Stimulated activated naive CD8-positive, alpha-beta T cell treated with anti-CD3 and anti-CD28 coated beads, Interleukin-15, Interleukin-2, amounts not matched to agents 100 ng/mL and 50 ng/mL, for 24 hours (primary cell): ENCODE data around the gene ACSF2.

Experiments
- H3K27ac Mint-ChIP-seq: one replicate; pipeline ENCODE4 v1.8.0; 2021; ENCODE audit warnings: mild to moderate bottlenecking, mixed read lengths
- H3K27me3 Mint-ChIP-seq: one replicate; pipeline ENCODE4 v1.8.0; 2021; ENCODE audit warnings: mixed read lengths
- H3K36me3 Mint-ChIP-seq: one replicate; pipeline ENCODE4 v1.8.0; 2021; ENCODE audit warnings: low read depth, mixed read lengths
- H3K4me1 Mint-ChIP-seq: one replicate; pipeline ENCODE4 v1.8.0; 2021; ENCODE audit warnings: low read depth, mixed read lengths
- H3K4me3 Mint-ChIP-seq: one replicate; pipeline ENCODE4 v1.8.0; 2021; ENCODE audit warnings: mild to moderate bottlenecking, mixed read lengths
- H3K9me3 Mint-ChIP-seq: one replicate; pipeline ENCODE4 v1.8.0; 2021; ENCODE audit warnings: mixed read lengths

ACSF2 gene

GRCh38 chr17:50459756-50460155 is 33.7 kb downstream of the ACSF2 start:
- no peaks in the 10 kb centered on the region for H3K27me3 Mint-ChIP-seq

DNA sequence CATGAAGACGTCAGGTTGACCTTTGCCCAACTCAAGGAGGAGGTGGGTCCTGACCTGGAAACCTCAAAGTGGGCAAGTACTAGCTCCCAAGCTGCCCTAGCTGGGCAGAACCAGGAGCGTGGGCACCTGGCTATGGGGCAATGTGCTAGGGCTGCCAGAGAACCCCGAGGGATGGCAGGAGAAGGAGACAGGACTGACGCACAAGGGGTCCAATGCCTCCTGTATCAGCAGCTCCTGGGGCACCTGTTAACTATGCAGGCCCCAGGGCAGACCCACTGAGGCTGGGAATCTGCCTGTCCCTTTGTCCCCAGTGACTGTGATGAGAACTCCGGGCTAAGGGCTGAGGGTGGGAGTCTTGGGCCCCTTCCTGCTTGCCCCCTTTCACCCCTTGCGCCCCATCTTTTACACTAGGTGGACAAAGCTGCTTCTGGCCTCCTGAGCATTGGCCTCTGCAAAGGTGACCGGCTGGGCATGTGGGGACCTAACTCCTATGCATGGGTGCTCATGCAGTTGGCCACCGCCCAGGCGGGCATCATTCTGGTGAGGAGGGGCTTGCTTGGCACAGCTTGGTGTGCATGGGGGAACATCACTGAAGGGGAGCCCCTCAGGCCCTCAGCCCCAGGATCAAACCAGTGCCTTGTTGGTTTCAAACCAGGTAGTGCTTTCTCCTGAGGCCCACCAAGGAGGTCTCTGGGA is 35.0 kb downstream of the ACSF2 start:
- H3K36me3 Mint-ChIP-seq = no peaks in the 10 kb centered on the region

More at GRCh38 chr17:50459756-50460155, 33.7 kb downstream of the ACSF2 start:
- Mint-ChIP-seq H3K4me3 (no peak overlapping the region), H3K27ac (no peak overlapping the region), H3K9me3 (no peaks in the 10 kb centered on the region), H3K36me3 (no peaks in the 10 kb centered on the region), H3K4me1 (no peaks in the 10 kb centered on the region)

GRCh38 chr17:50461550-50462132 is 35.6 kb downstream of the ACSF2 start:
- no peaks in the 10 kb centered on the region for H3K36me3 Mint-ChIP-seq
- H3K27me3 Mint-ChIP-seq = no peaks in the 10 kb centered on the region

More for the DNA sequence above, 35.0 kb downstream of the ACSF2 start:
- H3K4me3 Mint-ChIP-seq = no peak overlapping the region
- H3K4me1 Mint-ChIP-seq = no peaks in the 10 kb centered on the region
- no peak overlapping the region for H3K27ac Mint-ChIP-seq
- H3K9me3 Mint-ChIP-seq = no peaks in the 10 kb centered on the region
- H3K27me3 Mint-ChIP-seq = no peaks in the 10 kb centered on the region

DNA sequence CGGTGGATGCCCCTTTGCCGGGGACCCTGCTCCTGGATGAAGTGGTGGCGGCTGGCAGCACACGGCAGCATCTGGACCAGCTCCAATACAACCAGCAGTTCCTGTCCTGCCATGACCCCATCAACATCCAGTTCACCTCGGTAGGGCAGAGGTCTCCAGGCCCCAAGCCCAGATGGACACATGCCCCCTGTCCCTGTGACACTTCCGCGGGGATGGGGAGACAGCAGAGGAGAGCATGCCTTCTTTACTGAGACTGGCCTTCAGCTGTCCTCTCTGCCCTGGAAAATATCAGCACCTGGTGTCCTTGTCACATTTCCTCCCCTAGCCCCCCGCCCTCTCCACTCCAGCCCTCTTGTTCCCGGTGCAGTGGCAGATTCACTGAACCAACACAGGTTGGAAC is 36.4 kb downstream of the ACSF2 start:
- H3K27me3 Mint-ChIP-seq = peaks cover under 1% of the 10 kb centered on the region
- no peaks in the 10 kb centered on the region for H3K4me1 Mint-ChIP-seq
- H3K4me3 Mint-ChIP-seq = no peak overlapping the region
- no peaks in the 10 kb centered on the region for H3K9me3 Mint-ChIP-seq
- H3K36me3 Mint-ChIP-seq = no peaks in the 10 kb centered on the region
- no peak overlapping the region for H3K27ac Mint-ChIP-seq

More at GRCh38 chr17:50461550-50462132, 35.6 kb downstream of the ACSF2 start:
- Mint-ChIP-seq H3K4me1 (no peaks in the 10 kb centered on the region), H3K27ac (no peak overlapping the region), H3K9me3 (no peaks in the 10 kb centered on the region), H3K4me3 (no peak overlapping the region)

- peaks cover 12% of the 10 kb centered on the region for H3K27me3 Mint-ChIP-seq
- peaks cover 5% of the 10 kb centered on the region for H3K4me1 Mint-ChIP-seq
- no peak overlapping the region for H3K27ac Mint-ChIP-seq
- H3K9me3 Mint-ChIP-seq = no peaks in the 10 kb centered on the region
- no peaks in the 10 kb centered on the region for H3K36me3 Mint-ChIP-seq
- no peak overlapping the region for H3K4me3 Mint-ChIP-seq
Observed at GRCh38 chr17:50464121-50464520, 38.1 kb downstream of the ACSF2 start.

GRCh38 chr17:50464736-50465135 is 38.7 kb downstream of the ACSF2 start:
- Mint-ChIP-seq H3K4me1 (peaks cover 5% of the 10 kb centered on the region), H3K4me3 (no peak overlapping the region), H3K9me3 (no peaks in the 10 kb centered on the region), H3K36me3 (no peaks in the 10 kb centered on the region), H3K27me3 (peaks cover 12% of the 10 kb centered on the region), H3K27ac (no peak overlapping the region)

GRCh38 chr17:50465171-50465570 is 39.2 kb downstream of the ACSF2 start:
- H3K9me3 Mint-ChIP-seq = no peaks in the 10 kb centered on the region
- H3K4me3 Mint-ChIP-seq = no peak overlapping the region
- peaks cover 12% of the 10 kb centered on the region for H3K27me3 Mint-ChIP-seq
- H3K36me3 Mint-ChIP-seq = no peaks in the 10 kb centered on the region
- no peak overlapping the region for H3K27ac Mint-ChIP-seq
- peaks cover 5% of the 10 kb centered on the region for H3K4me1 Mint-ChIP-seq

DNA sequence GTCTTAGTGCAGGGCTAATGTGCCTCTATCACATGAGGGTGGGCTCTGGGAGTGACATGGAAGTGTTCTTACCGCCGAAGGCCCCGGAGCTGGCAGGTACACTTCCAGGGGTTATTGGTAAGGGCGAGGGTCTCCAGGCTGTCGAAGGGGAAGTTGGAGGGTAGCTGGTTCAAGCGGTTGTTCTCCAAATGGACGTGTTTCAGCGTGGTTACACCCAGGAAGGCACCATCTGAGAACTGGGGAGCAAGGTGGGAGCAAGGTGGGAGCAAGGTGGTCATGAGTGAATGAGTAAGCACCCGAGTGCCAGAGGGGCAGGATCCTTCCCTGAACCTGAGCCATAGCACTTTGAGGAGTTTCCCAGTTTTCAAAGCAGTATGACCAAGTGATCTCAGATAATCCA is 39.6 kb downstream of the ACSF2 start:
- H3K4me1 Mint-ChIP-seq = peaks cover 5% of the 10 kb centered on the region
- peaks cover 12% of the 10 kb centered on the region for H3K27me3 Mint-ChIP-seq

DNA sequence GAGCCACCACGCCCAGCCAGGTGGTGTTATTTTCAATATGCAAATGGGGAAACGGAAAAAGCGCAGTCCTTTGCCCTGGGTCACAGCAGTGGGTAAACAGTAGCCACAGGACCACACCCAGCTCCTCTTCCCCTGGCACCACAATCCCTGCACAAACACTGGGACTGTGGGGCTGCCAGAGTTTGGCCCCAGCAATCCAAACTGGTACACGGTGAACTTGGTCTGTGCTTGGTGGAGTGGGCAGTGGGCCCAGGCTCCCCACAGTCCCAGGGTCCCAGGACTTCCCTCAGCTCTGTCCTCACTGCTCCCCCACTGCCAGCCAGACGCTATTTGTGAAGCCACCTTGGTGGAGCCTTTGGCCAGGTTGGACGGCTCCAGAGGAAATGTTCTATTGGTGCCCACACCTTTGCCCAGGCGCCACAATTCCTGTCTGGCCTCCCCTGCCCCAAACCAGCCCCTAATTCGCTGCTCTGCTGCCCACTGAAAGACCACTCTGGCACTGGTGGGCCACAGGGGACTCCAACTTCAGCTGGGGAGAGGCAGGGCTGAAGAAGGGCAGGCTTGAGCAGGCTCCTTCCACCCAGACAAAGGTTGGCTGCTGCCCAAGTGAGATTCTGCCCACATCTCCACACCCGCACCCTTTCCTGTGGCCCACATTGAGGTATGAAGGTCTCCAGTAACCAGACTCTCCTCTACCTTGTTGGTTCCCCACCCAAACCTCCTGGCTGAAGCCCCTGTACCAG is 40.5 kb downstream of the ACSF2 start:
- H3K36me3 Mint-ChIP-seq = no peaks in the 10 kb centered on the region
- H3K4me3 Mint-ChIP-seq = no peak overlapping the region
- H3K27ac Mint-ChIP-seq = no peak overlapping the region
- H3K9me3 Mint-ChIP-seq = no peaks in the 10 kb centered on the region
- peaks cover 5% of the 10 kb centered on the region for H3K4me1 Mint-ChIP-seq
- peaks cover 12% of the 10 kb centered on the region for H3K27me3 Mint-ChIP-seq

More for the DNA sequence above, 39.6 kb downstream of the ACSF2 start:
- H3K27ac Mint-ChIP-seq = no peak overlapping the region
- H3K4me3 Mint-ChIP-seq = no peak overlapping the region
- no peaks in the 10 kb centered on the region for H3K9me3 Mint-ChIP-seq
- no peaks in the 10 kb centered on the region for H3K36me3 Mint-ChIP-seq

DNA sequence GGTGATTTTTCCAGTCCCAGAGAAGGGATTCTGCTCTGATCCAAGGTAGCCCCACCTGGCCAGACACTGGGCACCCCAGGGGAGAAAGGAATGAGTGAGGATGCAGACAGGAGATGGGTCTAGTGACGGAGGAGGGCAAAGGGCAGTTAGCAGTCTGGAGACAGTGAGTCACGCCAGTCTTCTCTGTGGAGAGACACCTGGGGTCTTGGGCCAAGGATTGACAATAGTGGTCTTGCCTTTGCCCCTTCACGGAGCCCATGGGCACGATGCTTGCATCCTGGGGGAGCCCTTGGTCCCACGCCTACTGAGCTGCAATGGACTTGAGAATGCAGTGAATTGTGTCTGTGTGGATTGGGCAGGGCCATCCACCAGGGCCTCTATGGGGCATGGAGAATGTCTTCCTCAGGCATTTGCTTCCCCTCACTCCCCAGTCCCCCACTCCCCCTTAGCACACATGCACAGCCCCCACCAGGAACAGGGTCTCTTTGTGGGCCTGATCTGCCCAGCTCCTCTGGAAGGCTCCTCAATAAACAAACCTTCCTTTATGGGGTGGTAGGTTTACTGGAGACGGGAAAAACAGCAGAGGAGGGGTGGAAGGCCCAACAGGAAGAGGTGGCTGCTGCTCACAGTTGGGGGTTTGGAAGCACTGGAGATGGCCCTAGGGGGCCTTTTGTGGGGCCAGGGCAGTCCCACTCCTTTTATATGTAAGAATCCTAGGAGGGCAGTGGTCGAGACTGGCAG is 41.3 kb downstream of the ACSF2 start:
- H3K36me3 Mint-ChIP-seq = no peaks in the 10 kb centered on the region
- H3K27ac Mint-ChIP-seq = no peak overlapping the region
- H3K27me3 Mint-ChIP-seq = peaks cover 12% of the 10 kb centered on the region
- peaks cover 5% of the 10 kb centered on the region for H3K4me1 Mint-ChIP-seq
- no peaks in the 10 kb centered on the region for H3K9me3 Mint-ChIP-seq
- no peak overlapping the region for H3K4me3 Mint-ChIP-seq

GRCh38 chr17:50467855-50468303 is 41.9 kb downstream of the ACSF2 start:
- H3K27me3 Mint-ChIP-seq = peaks cover 12% of the 10 kb centered on the region
- no peaks in the 10 kb centered on the region for H3K9me3 Mint-ChIP-seq
- H3K36me3 Mint-ChIP-seq = no peaks in the 10 kb centered on the region
- peaks cover 5% of the 10 kb centered on the region for H3K4me1 Mint-ChIP-seq
- no peak overlapping the region for H3K4me3 Mint-ChIP-seq
- no peak overlapping the region for H3K27ac Mint-ChIP-seq

DNA sequence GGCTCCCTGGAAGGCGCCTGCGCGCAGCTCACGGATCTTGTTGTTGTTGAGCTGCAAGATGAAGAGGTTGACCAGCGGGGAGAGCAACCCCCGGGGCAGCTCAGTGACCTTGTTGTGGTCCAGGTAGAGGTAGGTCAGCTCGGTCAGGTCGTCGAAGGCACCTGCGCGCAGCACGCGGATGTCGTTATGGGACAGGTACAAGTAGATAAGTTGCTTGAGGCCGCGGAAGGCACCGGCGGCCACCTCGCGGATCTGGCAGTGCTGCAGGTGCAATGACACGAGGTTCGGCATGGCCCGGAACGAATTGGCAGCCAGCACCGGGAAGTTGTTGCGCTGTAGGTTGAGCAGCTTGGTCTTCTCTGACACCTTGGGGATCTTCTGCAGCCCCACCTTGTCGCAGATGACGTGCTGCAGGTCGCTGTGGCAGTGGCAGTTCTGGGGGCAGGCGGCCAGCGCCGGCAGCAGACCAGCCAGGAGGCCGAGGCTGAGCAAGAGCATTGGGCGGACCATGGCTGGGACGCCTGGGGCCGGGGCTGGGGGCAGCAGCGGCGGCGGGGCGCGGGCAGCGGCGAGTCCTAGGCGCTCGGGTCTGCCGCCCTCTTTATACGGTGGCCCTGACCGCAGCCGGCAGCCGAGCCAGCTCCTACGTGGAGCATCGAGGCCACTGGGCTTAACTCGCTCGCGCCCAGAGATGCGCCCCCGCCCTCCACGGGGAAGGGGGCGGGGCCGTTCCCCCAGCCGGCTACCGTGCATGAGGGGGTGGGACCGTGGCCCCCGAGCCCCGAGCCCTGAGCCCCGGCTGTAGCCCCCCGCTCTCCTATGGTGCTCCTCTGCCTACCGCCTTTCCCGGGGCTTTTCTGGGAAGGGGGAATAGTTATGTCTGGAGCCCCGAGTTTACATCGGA is 42.5 kb downstream of the ACSF2 start, which contains the start of gene CHAD:
TSS of gene CHAD (minus strand) at position 577 of the 904 bp plus-strand sequence. CDS start at position 510, 67 bp downstream.
- H3K27me3 Mint-ChIP-seq = peaks cover 12% of the 10 kb centered on the region
- no peak within 1 kb of the TSS for H3K27ac Mint-ChIP-seq
- H3K4me3 Mint-ChIP-seq = no peak within 1 kb of the TSS
- no peaks in the 10 kb centered on the region for H3K36me3 Mint-ChIP-seq
- peaks cover 5% of the 10 kb centered on the region for H3K4me1 Mint-ChIP-seq
- no peaks in the 10 kb centered on the region for H3K9me3 Mint-ChIP-seq

DNA sequence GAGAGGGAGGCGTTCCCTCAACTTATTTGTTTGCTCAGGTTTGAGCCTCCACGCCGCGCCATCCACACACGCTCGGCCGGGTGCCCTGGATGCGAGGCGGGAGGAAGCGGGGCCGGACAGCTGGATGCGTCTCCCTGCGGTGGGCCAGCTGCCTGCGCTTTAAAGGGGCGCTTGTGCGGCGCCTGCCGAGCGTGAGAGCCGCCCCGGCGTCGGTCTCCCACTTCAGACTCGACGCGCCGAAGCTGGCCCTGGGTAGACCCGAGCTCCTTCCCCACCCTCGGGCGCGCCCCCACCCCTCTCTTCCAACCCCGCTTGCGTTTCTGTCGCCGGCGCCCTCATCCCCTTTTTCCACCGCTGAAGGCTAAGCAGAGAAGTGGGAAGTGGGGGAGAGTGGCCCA is 43.2 kb downstream of the ACSF2 start:
- Mint-ChIP-seq H3K27me3 (peaks cover 12% of the 10 kb centered on the region), H3K27ac (no peak overlapping the region), H3K4me1 (peaks cover 5% of the 10 kb centered on the region), H3K36me3 (no peaks in the 10 kb centered on the region), H3K9me3 (no peaks in the 10 kb centered on the region), H3K4me3 (no peak overlapping the region)
